ENCODE data around the gene ATP6V1C2. TPM values are rescaled to one million over a fixed set of nuclear protein-coding genes. Genes with fewer than 3 reads are reported as not detected.

Gene ATP6V1C2
- total and polyA plus RNA-seq, 2 of the 4 experiments (the other 2 are of a cell fraction), result not detected

DNA sequence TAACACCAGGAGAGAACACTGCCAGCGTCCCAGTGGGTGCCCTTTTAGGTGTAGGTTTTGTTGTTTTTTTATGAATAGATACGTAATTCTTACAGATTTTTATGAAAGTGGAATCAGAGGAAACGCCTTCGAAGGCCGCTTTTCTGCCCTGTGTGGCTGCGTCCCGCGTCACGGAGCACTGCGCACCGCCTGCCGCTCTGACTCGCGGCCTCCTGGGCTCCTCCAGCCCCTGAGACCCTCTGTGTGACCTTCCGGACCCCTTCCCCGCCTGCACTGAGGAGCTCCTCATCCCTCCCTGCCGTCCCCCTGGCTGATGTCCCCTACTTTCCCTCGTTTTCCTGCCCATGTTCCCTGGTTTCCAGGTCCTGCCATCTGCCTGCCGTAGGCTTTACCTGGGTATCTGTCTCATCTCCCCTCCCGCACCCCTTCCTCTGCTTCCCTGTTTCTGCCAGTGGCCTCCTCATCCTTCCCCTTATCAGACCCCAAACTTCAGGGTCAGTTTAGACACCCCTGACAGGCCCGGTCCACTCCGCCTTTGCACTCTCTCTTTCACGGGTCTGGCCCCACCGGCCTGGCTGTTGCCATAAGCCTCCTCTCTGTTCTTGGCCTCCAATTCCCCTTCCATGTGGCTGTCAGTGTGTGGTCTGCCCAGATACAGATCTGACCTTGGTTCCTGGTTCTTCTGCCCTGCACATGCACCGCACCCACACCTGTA is 58.5 kb downstream of the ATP6V1C2 start:
- Histone ChIP-seq H3K27ac (ENCODE audit: insufficient read depth, low read length) (no peak overlapping the region), H3K9ac (ENCODE audit: low read depth, low read length) (no peak overlapping the region), H3K4me2 (ENCODE audit: low read depth, low read length) (no peak overlapping the region), H3K23ac (ENCODE audit: low read depth, low read length) (no peak overlapping the region), H3K56ac (ENCODE audit: extremely low read depth, insufficient read depth, low read length) (no peak overlapping the region), H2BK5ac (ENCODE audit: low read depth, low read length, poor library complexity, severe bottlenecking) (no peak overlapping the region), H2AK9ac (replicated peaks; ENCODE audit: low read depth, low read length, poor library complexity) (no peak overlapping the region), H3K4me1 (ENCODE audit: control insufficient read depth, insufficient read depth, low read length) (peaks cover 2% of the 10 kb centered on the region; the same call in 1 of the 2 replicates), H3K18ac (ENCODE audit: low read depth, low read length) (no peak overlapping the region), H3K79me1 (ENCODE audit: low read depth in 1 of 2, low read length in 2 of 2) (peaks cover 5 to 14% of the 10 kb centered on the region in 2 experiments), H2AFZ (replicated peaks; ENCODE audit: low read length, poor library complexity) (no peak overlapping the region), H2AK5ac (ENCODE audit: low read depth, low read length) (no peak overlapping the region), H4K91ac (ENCODE audit: insufficient read depth, low read depth, low read length) (no peak overlapping the region), H3K4me3 (ENCODE audit: insufficient read depth, low read depth, low read length) (no peak overlapping the region), H4K8ac (ENCODE audit: low read depth in 2 of 2, low read length in 2 of 2) (no peak overlapping the region), H3K36me3 (ENCODE audit: control insufficient read depth, insufficient read depth, low read length) (peaks cover 30% of the 10 kb centered on the region), H3K9me3 (ENCODE audit: control insufficient read depth, insufficient read depth, low read length) (no peaks in the 10 kb centered on the region), H4K5ac (ENCODE audit: low read depth, low read length) (no peak overlapping the region), H3K4ac (ENCODE audit: low read depth, low read length) (no peak overlapping the region), H3K9me1 (ENCODE audit: insufficient read depth, low read length) (peaks cover 4% of the 10 kb centered on the region; the same call in 1 of the 2 replicates), H2BK20ac (ENCODE audit: low read depth, low read length) (no peak overlapping the region), H3K27me3 (ENCODE audit: control insufficient read depth, insufficient read depth, low read length) (no peaks in the 10 kb centered on the region), H3K14ac (replicated peaks; ENCODE audit: low read depth, low read length) (no peak overlapping the region), H2BK15ac (ENCODE audit: low read depth, low read length) (no peak overlapping the region), H2BK120ac (ENCODE audit: low read depth, low read length) (no peak overlapping the region), H4K20me1 (ENCODE audit: insufficient read depth, low read length) (peaks cover 6% of the 10 kb centered on the region)
- ChIA-PET CTCF (no interaction called here), POLR2A (ENCODE audit: unreplicated experiment) (no interaction called here)
- ATAC-seq (ENCODE audit: low read depth), result no peak
- in situ Hi-C loops (cut with MboI; ENCODE audit: low sequenced_read_pairs) (no loop called here), intact Hi-C loops (cut with micrococcal nuclease) (no loop called here), dilution Hi-C loops (cut with HindIII; ENCODE audit: low sequenced_read_pairs, unreplicated experiment) (no loop called here)
- BruUV-seq (replicated peaks), result no TSS peak
- TF ChIP-seq, protein P1, sequence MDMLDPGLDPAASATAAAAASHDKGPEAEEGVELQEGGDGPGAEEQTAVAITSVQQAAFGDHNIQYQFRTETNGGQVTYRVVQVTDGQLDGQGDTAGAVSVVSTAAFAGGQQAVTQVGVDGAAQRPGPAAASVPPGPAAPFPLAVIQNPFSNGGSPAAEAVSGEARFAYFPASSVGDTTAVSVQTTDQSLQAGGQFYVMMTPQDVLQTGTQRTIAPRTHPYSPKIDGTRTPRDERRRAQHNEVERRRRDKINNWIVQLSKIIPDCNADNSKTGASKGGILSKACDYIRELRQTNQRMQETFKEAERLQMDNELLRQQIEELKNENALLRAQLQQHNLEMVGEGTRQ (IDR thresholded peaks at IDR 0.05; ENCODE audit: low read depth, low read length), result no peak
- TF ChIP-seq RFX5 (IDR thresholded peaks at IDR 0.05; ENCODE audit: low read depth, low read length) (no peak), MAZ (IDR thresholded peaks at IDR 0.05; ENCODE audit: borderline replicate concordance, low read depth, low read length) (no peak), RAD21 (IDR thresholded peaks at IDR 0.05; ENCODE audit: low read length) (no peak), CEBPB (IDR thresholded peaks at IDR 0.05; ENCODE audit: low read depth, low read length) (no peak), SMC3 (IDR thresholded peaks at IDR 0.05; ENCODE audit: low read depth, low read length) (no peak), MAFK (IDR thresholded peaks at IDR 0.05; ENCODE audit: low read depth, low read length) (no peak), NFE2L2 (IDR thresholded peaks at IDR 0.05; ENCODE audit: low read depth, low read length) (no peak), RCOR1 (IDR thresholded peaks at IDR 0.05; ENCODE audit: insufficient replicate concordance, low read length) (no peak), FOS (IDR thresholded peaks at IDR 0.05; ENCODE audit: low read depth, low read length) (no peak), MXI1 (IDR thresholded peaks at IDR 0.05; ENCODE audit: borderline replicate concordance, low read depth, low read length) (no peak), BHLHE40 (IDR thresholded peaks at IDR 0.05; ENCODE audit: low read depth, low read length) (no peak)
- TF ChIP-seq, protein P2, sequence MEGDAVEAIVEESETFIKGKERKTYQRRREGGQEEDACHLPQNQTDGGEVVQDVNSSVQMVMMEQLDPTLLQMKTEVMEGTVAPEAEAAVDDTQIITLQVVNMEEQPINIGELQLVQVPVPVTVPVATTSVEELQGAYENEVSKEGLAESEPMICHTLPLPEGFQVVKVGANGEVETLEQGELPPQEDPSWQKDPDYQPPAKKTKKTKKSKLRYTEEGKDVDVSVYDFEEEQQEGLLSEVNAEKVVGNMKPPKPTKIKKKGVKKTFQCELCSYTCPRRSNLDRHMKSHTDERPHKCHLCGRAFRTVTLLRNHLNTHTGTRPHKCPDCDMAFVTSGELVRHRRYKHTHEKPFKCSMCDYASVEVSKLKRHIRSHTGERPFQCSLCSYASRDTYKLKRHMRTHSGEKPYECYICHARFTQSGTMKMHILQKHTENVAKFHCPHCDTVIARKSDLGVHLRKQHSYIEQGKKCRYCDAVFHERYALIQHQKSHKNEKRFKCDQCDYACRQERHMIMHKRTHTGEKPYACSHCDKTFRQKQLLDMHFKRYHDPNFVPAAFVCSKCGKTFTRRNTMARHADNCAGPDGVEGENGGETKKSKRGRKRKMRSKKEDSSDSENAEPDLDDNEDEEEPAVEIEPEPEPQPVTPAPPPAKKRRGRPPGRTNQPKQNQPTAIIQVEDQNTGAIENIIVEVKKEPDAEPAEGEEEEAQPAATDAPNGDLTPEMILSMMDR (conservative IDR thresholded peaks at IDR 0.05; ENCODE audit: low read depth, low read length), result no peak
- TF ChIP-seq, protein P3, sequence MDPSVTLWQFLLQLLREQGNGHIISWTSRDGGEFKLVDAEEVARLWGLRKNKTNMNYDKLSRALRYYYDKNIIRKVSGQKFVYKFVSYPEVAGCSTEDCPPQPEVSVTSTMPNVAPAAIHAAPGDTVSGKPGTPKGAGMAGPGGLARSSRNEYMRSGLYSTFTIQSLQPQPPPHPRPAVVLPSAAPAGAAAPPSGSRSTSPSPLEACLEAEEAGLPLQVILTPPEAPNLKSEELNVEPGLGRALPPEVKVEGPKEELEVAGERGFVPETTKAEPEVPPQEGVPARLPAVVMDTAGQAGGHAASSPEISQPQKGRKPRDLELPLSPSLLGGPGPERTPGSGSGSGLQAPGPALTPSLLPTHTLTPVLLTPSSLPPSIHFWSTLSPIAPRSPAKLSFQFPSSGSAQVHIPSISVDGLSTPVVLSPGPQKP (IDR thresholded peaks at IDR 0.05; ENCODE audit: borderline replicate concordance, low read depth, low read length), result no peak
- WGBS, 2 experiments (ENCODE audit: extremely low coverage in 2 of 2, insufficient read length in 1 of 2), result 85% methylated on average over 14 of the region's 25 CpGs; no CpG with 5 or more reads in 1 of the 2 experiments
- DNase-seq, result no peak
